ENCODE data around the gene FAF1.

The FAF1 gene

DNA sequence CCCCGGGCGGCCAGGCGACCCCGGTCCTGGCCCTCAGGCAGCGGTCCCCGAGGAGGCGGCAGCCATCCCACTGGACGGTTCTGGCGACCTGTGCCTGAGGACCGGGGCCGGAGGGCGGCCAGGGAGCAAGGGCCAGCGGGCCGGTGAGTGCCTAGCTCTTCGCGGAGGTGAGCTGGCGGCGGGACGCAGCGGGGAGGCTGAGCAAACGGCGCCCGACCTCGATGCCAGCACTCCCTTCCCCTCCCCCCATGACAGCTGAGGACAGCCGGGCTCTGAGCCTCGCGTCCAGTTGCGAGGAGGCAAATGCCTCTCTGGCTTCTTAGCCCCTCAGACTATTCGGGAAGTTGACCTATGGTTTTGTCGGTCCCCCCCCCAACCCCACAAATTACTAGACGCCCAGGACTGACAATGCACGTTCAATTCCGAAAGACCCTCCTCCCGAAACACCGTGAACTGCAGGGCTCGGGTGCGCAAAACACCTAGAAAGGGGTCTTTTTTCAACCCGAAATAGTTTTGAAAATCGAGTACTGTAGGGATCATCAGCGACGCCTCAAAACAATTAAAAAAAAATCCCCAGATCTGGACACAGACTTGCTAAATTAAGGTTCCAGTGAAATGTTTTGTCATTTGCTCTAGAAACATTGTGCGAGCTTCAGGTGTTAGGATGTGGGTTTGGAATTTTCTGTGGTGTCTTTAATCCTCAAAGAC is 18.2 kb upstream of the FAF1 start:
- Histone ChIP-seq H3K4me1 (ENCODE audit: low read length) (peaks cover 18% of the 10 kb centered on the region), H3K79me2 (ENCODE audit: low read length) (no peaks in the 10 kb centered on the region), H3K9ac (ENCODE audit: low read length) (peak overlapping the region; percentile 55; the same call in 1 of the 2 replicates), H3K4me3 (ENCODE audit: low read length) (peak overlapping the region; percentile 96), H3K9me3 (ENCODE audit: insufficient read depth, low read length) (no peaks in the 10 kb centered on the region), H3K27me3 (ENCODE audit: low read depth, low read length) (peaks cover 67% of the 10 kb centered on the region), H3K36me3 (replicated peaks; ENCODE audit: low read depth, low read length) (no peaks in the 10 kb centered on the region), H3K4me2 (ENCODE audit: low read length) (peak overlapping the region; percentile 98), H2AFZ (ENCODE audit: low read depth, low read length) (peak overlapping the region; percentile 66; the same call in 1 of the 2 replicates), H3K27ac (ENCODE audit: low read length) (no peak overlapping the region), H4K20me1 (ENCODE audit: insufficient read depth, low read length) (no peaks in the 10 kb centered on the region; the same call in 1 of the 2 replicates)
- 0 out of 2 replicates have a peak, but pooled peaks have one; percentile 41 for TF ChIP-seq EZH2phosphoT487 (IDR thresholded peaks at IDR 0.05; ENCODE audit: low read depth)
- TF ChIP-seq, protein P1, sequence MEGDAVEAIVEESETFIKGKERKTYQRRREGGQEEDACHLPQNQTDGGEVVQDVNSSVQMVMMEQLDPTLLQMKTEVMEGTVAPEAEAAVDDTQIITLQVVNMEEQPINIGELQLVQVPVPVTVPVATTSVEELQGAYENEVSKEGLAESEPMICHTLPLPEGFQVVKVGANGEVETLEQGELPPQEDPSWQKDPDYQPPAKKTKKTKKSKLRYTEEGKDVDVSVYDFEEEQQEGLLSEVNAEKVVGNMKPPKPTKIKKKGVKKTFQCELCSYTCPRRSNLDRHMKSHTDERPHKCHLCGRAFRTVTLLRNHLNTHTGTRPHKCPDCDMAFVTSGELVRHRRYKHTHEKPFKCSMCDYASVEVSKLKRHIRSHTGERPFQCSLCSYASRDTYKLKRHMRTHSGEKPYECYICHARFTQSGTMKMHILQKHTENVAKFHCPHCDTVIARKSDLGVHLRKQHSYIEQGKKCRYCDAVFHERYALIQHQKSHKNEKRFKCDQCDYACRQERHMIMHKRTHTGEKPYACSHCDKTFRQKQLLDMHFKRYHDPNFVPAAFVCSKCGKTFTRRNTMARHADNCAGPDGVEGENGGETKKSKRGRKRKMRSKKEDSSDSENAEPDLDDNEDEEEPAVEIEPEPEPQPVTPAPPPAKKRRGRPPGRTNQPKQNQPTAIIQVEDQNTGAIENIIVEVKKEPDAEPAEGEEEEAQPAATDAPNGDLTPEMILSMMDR (IDR thresholded peaks at IDR 0.05; ENCODE audit: low read depth, low read length) = no peak

DNA sequence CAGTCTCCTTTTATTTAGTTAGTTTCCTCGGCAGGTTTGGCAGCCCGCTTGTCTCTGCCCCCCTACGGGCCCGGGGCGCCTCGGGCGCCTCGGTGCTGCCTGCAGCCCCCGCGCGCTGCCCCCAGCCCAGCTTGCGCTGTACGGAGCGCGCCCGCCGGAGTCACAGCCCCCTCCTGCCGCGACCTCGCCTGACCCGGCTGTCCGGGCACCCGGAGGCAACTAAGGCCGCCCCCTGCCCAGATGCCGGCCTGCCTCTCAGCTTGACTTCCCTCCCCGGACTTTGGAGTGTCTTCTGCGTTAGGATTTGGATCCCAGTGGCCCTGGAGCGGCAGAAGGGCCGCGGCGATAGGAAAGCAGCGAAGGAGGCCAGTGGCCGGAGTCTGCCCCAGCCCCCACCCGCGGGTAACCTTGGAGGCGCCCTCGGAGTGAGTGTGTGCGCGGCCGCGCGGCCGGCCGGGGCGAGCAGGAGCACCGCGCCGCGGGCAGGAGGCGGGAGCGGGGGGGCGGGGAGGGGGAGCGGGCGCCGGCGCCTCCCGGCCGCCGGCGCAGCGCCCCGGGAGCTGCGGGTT is 17.6 kb upstream of the FAF1 start:
- Histone ChIP-seq H3K79me2 (ENCODE audit: low read length) (no peaks in the 10 kb centered on the region), H3K4me2 (ENCODE audit: low read length) (peak overlapping the region; percentile 98), H4K20me1 (ENCODE audit: insufficient read depth, low read length) (no peaks in the 10 kb centered on the region; the same call in 1 of the 2 replicates), H2AFZ (ENCODE audit: low read depth, low read length) (peak overlapping the region; percentile 78), H3K36me3 (replicated peaks; ENCODE audit: low read depth, low read length) (no peaks in the 10 kb centered on the region), H3K27ac (ENCODE audit: low read length) (no peak overlapping the region), H3K4me3 (ENCODE audit: low read length) (peak overlapping the region; percentile 96), H3K9me3 (ENCODE audit: insufficient read depth, low read length) (no peaks in the 10 kb centered on the region), H3K9ac (ENCODE audit: low read length) (peak overlapping the region; percentile 74), H3K4me1 (ENCODE audit: low read length) (peaks cover 22% of the 10 kb centered on the region), H3K27me3 (ENCODE audit: low read depth, low read length) (peaks cover 66% of the 10 kb centered on the region)
- no peak for TF ChIP-seq EZH2phosphoT487 (IDR thresholded peaks at IDR 0.05; ENCODE audit: low read depth)
- TF ChIP-seq, protein P1 (IDR thresholded peaks at IDR 0.05; ENCODE audit: low read depth, low read length) = no peak

DNA sequence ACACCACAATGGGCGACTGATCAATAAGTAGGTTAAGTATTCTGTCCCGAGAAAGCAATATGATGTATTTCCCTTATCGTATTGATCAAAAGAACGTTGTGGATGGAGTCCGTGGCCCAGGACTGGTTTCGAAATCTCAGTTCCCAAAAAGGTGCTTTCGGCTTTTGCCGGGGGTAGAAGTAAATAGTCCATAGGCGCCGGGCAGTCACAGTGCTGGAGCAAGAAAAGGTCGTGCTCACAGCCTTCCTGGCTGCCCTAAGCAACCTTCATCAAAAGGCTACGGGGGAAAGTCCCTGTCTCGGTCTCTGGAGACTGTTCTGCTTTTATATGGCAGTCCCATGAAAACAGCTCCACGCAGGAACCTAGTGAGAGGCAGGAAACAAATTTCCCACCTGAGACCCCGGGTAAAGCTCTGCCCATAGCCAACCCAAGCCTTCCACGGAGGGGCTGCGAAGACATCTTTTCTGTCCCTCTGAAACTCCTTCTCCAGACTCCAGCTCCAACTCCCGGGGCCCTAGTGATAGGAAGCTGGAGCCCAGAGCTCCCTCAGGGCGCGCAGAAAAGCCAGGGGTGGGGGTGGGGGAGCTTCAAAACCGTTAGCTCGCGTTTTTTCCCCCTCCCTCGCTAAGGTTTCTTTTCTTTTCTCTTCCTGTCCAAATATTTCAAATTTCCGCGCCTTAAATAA is 17.0 kb upstream of the FAF1 start:
- Histone ChIP-seq H3K4me2 (ENCODE audit: low read length) (peak overlapping the region; percentile 98), H3K27me3 (ENCODE audit: low read depth, low read length) (peaks cover 64% of the 10 kb centered on the region), H3K4me3 (ENCODE audit: low read length) (peak overlapping the region; percentile 96), H3K27ac (ENCODE audit: low read length) (no peak overlapping the region), H3K79me2 (ENCODE audit: low read length) (no peaks in the 10 kb centered on the region), H3K9ac (ENCODE audit: low read length) (peak overlapping the region; percentile 74), H4K20me1 (ENCODE audit: insufficient read depth, low read length) (no peaks in the 10 kb centered on the region; the same call in 1 of the 2 replicates), H2AFZ (ENCODE audit: low read depth, low read length) (peak overlapping the region; percentile 78), H3K36me3 (replicated peaks; ENCODE audit: low read depth, low read length) (no peaks in the 10 kb centered on the region), H3K4me1 (ENCODE audit: low read length) (peaks cover 27% of the 10 kb centered on the region), H3K9me3 (ENCODE audit: insufficient read depth, low read length) (no peaks in the 10 kb centered on the region)
- TF ChIP-seq EZH2phosphoT487 (IDR thresholded peaks at IDR 0.05; ENCODE audit: low read depth) = no peak
- TF ChIP-seq, protein P1 (IDR thresholded peaks at IDR 0.05; ENCODE audit: low read depth, low read length) = no peak

All from OCI-LY3 (cell line).